DND-41 (cell line): ENCODE measurements around the gene C2CD3.

Experiments
- CTCF ChIP-seq: IDR thresholded peaks from 2 replicates; pipeline ENCODE4 v1.5.1; 2012; ENCODE audit warnings: borderline replicate concordance, low read length, moderate library complexity, mild to moderate bottlenecking; ENCODE audit not compliant: poor library complexity, severe bottlenecking; ENCODE audit errors: extremely low read depth
- EZH2 ChIP-seq: IDR thresholded peaks from 3 replicates; pipeline ENCODE4 v1.6.1; 2012; ENCODE audit warnings: borderline replicate concordance, low read depth, mild to moderate bottlenecking, moderate library complexity, low read length, inconsistent platforms; ENCODE audit not compliant: severe bottlenecking

- no peak for TF ChIP-seq CTCF
- no peak for TF ChIP-seq EZH2
Observed at GRCh38 chr11:74057249-74058151, 113.3 kb downstream of the C2CD3 start.
